Fibroblast of pulmonary artery (primary cell): ENCODE results near the gene FAM81A.

ENCODE experiments used
- DNase-seq: peaks from one replicate; pipeline ENCODE4 v3.0.0-alpha.2; 2010; ENCODE audit warnings: low read depth
- H3K4me3 ChIP-seq: replicated peaks from 2 replicates; pipeline ENCODE4 v1.5.1; 2011; ENCODE audit warnings: low read depth, mild to moderate bottlenecking, control low read depth, low read length, moderate library complexity
- TF ChIP-seq, protein P1 (sequence below): IDR thresholded peaks from 2 replicates; pipeline ENCODE4 v1.5.1; 2011; ENCODE audit warnings: mild to moderate bottlenecking, control low read depth, low read length, inconsistent platforms; ENCODE audit errors: missing control alignments

FAM81A gene

DNA sequence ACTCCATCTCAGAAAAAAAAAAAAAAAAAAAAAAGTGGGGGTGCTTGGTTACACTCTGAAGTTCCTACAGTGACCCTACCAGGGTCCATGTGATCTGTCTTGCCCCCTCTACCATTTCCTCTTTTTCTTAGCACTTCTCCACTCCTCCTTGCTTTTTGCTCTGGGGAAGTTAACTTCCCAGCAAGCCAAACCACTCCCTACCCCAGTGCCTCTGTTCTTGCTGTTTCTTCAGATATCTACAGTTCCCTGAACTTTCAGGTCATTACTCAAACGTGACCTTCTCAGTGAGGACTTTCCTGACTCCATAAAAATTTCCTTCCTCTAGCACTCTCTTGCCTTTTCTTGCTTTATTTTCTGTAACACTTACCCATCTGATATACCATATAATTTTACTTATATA lies 112.5 kb downstream of the FAM81A start:
- DNase-seq: no peak
- TF ChIP-seq, protein P1, sequence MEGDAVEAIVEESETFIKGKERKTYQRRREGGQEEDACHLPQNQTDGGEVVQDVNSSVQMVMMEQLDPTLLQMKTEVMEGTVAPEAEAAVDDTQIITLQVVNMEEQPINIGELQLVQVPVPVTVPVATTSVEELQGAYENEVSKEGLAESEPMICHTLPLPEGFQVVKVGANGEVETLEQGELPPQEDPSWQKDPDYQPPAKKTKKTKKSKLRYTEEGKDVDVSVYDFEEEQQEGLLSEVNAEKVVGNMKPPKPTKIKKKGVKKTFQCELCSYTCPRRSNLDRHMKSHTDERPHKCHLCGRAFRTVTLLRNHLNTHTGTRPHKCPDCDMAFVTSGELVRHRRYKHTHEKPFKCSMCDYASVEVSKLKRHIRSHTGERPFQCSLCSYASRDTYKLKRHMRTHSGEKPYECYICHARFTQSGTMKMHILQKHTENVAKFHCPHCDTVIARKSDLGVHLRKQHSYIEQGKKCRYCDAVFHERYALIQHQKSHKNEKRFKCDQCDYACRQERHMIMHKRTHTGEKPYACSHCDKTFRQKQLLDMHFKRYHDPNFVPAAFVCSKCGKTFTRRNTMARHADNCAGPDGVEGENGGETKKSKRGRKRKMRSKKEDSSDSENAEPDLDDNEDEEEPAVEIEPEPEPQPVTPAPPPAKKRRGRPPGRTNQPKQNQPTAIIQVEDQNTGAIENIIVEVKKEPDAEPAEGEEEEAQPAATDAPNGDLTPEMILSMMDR: no peak
- H3K4me3 ChIP-seq: no peak overlapping the region

DNA sequence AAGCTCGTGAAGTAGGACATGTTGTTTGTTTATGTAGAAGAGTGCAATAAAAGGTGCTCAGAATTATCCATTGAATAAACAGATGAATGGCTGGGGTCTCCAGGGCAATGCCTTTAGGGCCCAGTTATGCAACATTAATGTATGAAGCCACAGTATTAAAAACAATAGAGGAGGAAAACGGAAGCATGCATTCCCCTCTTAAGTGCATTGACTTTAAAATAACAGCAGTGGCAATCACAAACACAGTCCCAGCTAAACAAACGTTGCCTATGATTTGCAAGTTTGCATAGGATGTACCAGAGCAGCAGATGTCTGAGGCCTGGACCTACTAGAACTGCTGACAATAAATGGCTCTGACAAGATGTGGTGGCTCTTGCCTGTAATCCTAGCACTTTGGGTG lies 113.0 kb downstream of the FAM81A start:
- no peak for DNase-seq
- TF ChIP-seq, protein P1: no peak
- H3K4me3 ChIP-seq: no peak overlapping the region

DNA sequence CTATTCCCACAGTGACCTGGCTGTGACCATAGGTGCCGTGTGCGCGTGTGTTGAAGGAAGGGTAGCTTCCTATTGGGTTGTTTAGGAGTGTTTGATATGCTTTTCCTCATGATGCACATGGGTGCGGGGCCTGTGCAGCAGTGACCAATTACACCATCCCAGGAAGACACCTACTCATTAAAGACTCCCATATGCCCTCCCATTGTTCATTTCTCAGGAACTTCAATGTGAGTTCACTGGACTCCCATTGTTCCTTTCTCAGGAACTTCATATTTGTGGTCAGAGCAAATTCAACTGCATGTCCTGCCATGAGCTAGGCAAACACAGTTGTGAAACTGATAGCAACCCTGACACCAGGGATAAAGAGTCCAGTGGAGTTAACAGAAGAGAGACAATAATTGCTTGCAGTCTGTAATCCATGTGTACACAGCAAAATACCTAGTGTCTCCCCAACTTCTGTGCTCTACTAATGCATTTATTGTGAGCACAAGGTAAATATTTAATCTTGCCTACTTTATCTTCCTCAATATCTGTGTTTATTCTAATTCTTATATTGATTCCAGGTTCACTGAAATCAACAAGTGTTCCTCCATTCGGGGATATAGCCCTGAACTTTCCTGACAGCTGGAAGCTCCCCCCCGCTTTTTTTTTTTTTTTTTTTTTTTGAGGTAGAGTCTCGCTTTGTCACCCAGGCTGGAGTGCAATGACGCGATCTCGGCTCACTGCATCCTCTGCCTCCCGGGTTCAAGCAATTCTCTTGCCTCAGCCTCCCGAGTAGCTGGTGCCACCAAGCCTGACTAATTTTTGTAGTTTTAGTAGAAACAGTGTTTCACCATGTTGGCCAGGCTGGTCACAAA lies 116.1 kb downstream of the FAM81A start:
- H3K4me3 ChIP-seq: no peak overlapping the region
- TF ChIP-seq, protein P1: no peak
- DNase-seq: peak; percentile 97

DNA sequence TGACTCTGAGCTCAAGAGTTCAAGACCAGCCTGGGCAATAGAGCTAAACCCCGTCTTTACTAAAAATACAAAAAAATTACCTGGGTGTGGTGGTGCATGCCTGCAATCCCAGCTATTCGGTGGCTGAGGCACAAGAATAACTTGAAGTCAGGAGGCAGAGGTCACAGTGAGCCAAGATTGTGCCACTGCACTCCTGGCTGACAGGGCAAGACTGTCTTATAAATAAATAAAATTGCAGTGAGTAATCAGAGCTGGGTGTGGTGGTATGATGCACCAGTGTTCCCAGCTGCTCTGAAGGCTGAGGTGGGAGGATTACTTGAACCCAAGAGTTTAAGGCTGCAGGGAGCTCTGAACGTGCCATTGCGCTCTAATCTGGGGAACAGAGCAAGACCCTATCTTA lies 117.7 kb downstream of the FAM81A start:
- TF ChIP-seq, protein P1: no peak
- no peak overlapping the region for H3K4me3 ChIP-seq
- peak; percentile 28 for DNase-seq

DNA sequence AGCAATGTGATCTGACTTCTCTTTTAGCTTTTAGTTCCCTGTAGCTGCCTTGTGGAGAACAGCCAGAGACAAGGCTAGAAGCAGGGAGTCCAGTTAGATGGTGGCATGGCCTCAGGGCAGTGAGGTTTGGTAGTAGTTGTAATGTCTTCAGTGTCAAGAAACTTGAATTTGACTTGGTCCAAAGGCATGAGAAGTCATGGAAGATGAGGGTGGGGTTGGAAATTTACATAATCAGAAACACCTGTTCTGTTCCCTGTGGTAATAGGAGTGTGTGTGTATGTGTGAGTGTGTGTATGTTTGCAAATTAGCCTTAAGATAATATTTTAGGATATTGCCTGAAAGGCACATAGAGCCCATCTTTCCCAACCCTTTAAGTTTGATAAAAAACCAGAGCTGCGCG lies 118.4 kb downstream of the FAM81A start:
- no peak for DNase-seq
- H3K4me3 ChIP-seq: no peak overlapping the region
- TF ChIP-seq, protein P1: no peak

DNA sequence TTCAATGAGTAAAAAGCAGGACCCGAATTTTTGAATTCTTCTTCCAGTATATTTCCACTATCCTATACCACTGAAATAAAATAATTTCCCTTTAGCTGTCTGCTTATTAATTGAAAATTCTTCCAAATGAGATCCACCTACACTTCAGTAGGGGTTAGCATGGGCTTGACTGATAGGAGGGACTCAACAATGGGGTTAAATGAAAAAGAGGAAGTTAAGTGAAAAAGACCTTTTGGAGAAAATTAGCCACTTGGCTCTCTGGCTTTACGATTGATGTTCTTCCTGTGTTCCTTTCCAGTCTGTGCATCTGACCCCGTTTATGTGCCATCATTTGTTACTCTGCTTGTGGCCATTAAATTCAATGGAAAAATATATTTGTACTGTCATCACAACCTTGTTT lies 119.6 kb downstream of the FAM81A start:
- H3K4me3 ChIP-seq: no peak overlapping the region
- TF ChIP-seq, protein P1: no peak
- DNase-seq: no peak

DNA sequence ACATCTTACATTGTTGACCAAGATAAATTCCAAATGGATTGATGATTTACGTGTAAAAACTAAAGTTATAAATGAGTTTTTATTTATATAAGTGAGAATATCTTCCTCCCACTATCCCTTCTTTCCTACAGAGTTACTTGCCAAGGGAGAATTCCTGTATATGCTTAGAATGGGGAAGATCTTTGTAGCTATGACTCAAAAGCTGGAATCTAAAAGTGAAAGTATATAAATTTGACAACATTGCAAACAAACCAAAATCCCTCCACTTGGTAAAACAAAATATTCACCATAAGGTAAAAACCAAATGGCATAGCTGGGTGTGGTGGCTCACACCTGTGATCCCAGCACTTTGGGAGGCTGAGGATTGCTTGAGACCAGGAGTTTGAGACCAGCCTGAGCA lies 120.9 kb downstream of the FAM81A start:
- DNase-seq: peak; percentile 29

More for the DNA sequence above, 120.9 kb downstream of the FAM81A start:
- TF ChIP-seq, protein P1: no peak
- H3K4me3 ChIP-seq: no peak overlapping the region
